Sigmoid colon (tissue), 7 donors: ENCODE data around the gene DAZAP2. TPM values are rescaled to one million over a fixed set of nuclear protein-coding genes. Genes with fewer than 3 reads are reported as not detected.

Experiments
- DNase-seq: peaks from one replicate; pipeline ENCODE4 v3.0.0-alpha.2; 2019
- H3K27ac ChIP-seq, 4 donors: fragments of 200-600 bp; sonication (generic); one replicate each; pipeline ENCODE4 v1.5.1; 2016 to 2019; ENCODE audit warnings: mild to moderate bottlenecking in 1 of 4
- H3K27me3 ChIP-seq, 3 donors: fragments of 200-600 bp; sonication (generic); one replicate each; pipeline ENCODE4 v1.5.1; 2019; ENCODE audit warnings: mild to moderate bottlenecking in 1 of 3
- H3K36me3 ChIP-seq, 4 donors: fragments of 200-600 bp; sonication (generic); one replicate each; pipeline ENCODE4 v1.5.1; 2016 to 2019
- H3K4me1 ChIP-seq, 4 donors: fragments of 200-600 bp; sonication (generic); one replicate each; pipeline ENCODE4 v1.5.1; 2017 to 2019
- H3K4me3 ChIP-seq, 4 donors: fragments of 200-600 bp; sonication (generic); one replicate each; pipeline ENCODE4 v1.5.1; 2017 to 2019; ENCODE audit warnings: mild to moderate bottlenecking in 2 of 4, moderate library complexity in 1 of 4
- H3K9me3 ChIP-seq, 4 donors: fragments of 200-600 bp in 3 of 4; sonication (generic) in 3 of 4; one replicate each; pipeline versions ENCODE4 v1.5.1 to v1.6.1; 2013 to 2019
- CTCF ChIP-seq, 4 experiments: fragments of 450-650 bp in 3 of 4; fragments of 200-600 bp in 1 of 4; IDR thresholded peaks; one replicate each; pipeline ENCODE4 v1.5.1; 2016 to 2019; ENCODE audit warnings: antibody characterized with exemption in 4 of 4, mild to moderate bottlenecking in 3 of 4, moderate library complexity in 2 of 4
- EP300 ChIP-seq, 4 donors: sonication (generic); formaldehyde crosslinking; IDR thresholded peaks; one replicate each; pipeline ENCODE4 v1.6.1; 2017; ENCODE audit warnings: antibody characterized with exemption in 4 of 4
- POLR2A ChIP-seq, 2 donors: fragments of 450-650 bp; IDR thresholded peaks; one replicate each; pipeline ENCODE4 v1.6.1; 2016; ENCODE audit warnings: antibody characterized with exemption in 2 of 2, mild to moderate bottlenecking in 2 of 2, moderate library complexity in 2 of 2
- POLR2AphosphoS5 ChIP-seq, 4 donors: sonication (generic); formaldehyde crosslinking; IDR thresholded peaks; one replicate each; pipeline ENCODE4 v1.6.1; 2017; ENCODE audit warnings: antibody characterized with exemption in 4 of 4
- WGBS, 2 donors: extraction: QIAGEN DNeasy Blood & Tissue Kit; methylation state at CpG; one replicate each; pipeline ENCODE4 v1.1.7; 2013; 5-methylcytosine and 5-hydroxymethylcytosine counted together
- intact Hi-C: fragments of 100-400 bp; cut with DNase I; formaldehyde crosslinking; loops from one replicate; pipeline ENCODE4 v1.15.1; 2023
- polyA plus RNA-seq, 3 donors: library from polyadenylated mRNA; stranded (reverse); fragments of 200-250 nt; gene quantifications; one replicate each; pipeline ENCODE4 v1.2.3, GENCODE V29; 2013
- total RNA-seq, 4 donors: library from RNA; depleted of rRNA; stranded (reverse); fragments of >200 nt; gene quantifications; one replicate each; pipeline ENCODE4 v1.1.0, GENCODE V29; 2016
- donor health status: healthy with polysubstance abuse.
- donor health status: Bipolar disorder and iron deficiency.
- donor health status: healthy.

DAZAP2 gene
- total and polyA plus RNA-seq, 7 donors, result 107 to 701 (median 265) TPM

- DNase-seq, result no peak
- TF ChIP-seq EP300 (IDR thresholded peaks at IDR 0.05) (no peak), CTCF (IDR thresholded peaks at IDR 0.05) (no peak), POLR2AphosphoS5 (IDR thresholded peaks at IDR 0.05) (no peak), POLR2A (IDR thresholded peaks at IDR 0.05) (no peak)
- Histone ChIP-seq H3K36me3 (peaks cover 0 to 27% (median 6%) of the 10 kb centered on the region in 4 donors), H3K9me3 (no peaks in the 10 kb centered on the region), H3K27me3 (no peaks in the 10 kb centered on the region), H3K4me3 (no peak overlapping the region), H3K27ac (no peak overlapping the region), H3K4me1 (no peaks in the 10 kb centered on the region)
- intact Hi-C loops, result no loop called here
- WGBS, 2 donors, result 90 to 91% methylated on average over 7 of the region's 7 CpGs
These were observed 30.5 kb upstream of the DAZAP2 start for GRCh38 chr12:51208016-51208660.

GRCh38 chr12:51209259-51209658 is 29.4 kb upstream of the DAZAP2 start:
- no peak overlapping the region for H3K27ac ChIP-seq
- H3K4me1 ChIP-seq, result no peaks in the 10 kb centered on the region
- no peak for DNase-seq
- intact Hi-C loops, result no loop called here
- no peak for TF ChIP-seq CTCF (IDR thresholded peaks at IDR 0.05)
- no peak for TF ChIP-seq POLR2AphosphoS5 (IDR thresholded peaks at IDR 0.05)
- no peaks in the 10 kb centered on the region for H3K9me3 ChIP-seq
- no peak overlapping the region for H3K4me3 ChIP-seq
- H3K36me3 ChIP-seq, result peaks cover 0 to 17% (median 4%) of the 10 kb centered on the region in 4 donors
- H3K27me3 ChIP-seq, result no peaks in the 10 kb centered on the region
- 92 to 97% methylated on average over 2 of the region's 2 CpGs for WGBS, 2 donors

- TF ChIP-seq EP300 (IDR thresholded peaks at IDR 0.05), result no peak
- TF ChIP-seq POLR2AphosphoS5 (IDR thresholded peaks at IDR 0.05), result no peak
- no peak for TF ChIP-seq POLR2A (IDR thresholded peaks at IDR 0.05)
- no peak for TF ChIP-seq CTCF (IDR thresholded peaks at IDR 0.05)
- intact Hi-C loops, result no loop called here
- no peak for DNase-seq
- 69 to 75% methylated on average over 2 of the region's 2 CpGs for WGBS, 2 donors
- H3K4me1 ChIP-seq, result peaks cover 0 to under 1% (median 0%) of the 10 kb centered on the region in 4 donors
- H3K27ac ChIP-seq, result no peak overlapping the region
- no peaks in the 10 kb centered on the region for H3K9me3 ChIP-seq
- H3K36me3 ChIP-seq, result peaks cover 0 to 17% (median 4%) of the 10 kb centered on the region in 4 donors
- H3K27me3 ChIP-seq, result no peaks in the 10 kb centered on the region
- no peak overlapping the region for H3K4me3 ChIP-seq
These were observed 27.8 kb upstream of the DAZAP2 start for GRCh38 chr12:51210690-51211395.

GRCh38 chr12:51214895-51215294 is 23.7 kb upstream of the DAZAP2 start:
- intact Hi-C loops, result loop anchor here (5.0 kb wide), 1 partner anchor 168 kb away; the partner anchor contains the start of gene LETMD1
- Histone ChIP-seq H3K4me1 (peaks cover 0 to 25% (median 16%) of the 10 kb centered on the region in 4 donors), H3K27ac (no peak overlapping the region), H3K27me3 (no peaks in the 10 kb centered on the region), H3K36me3 (peaks cover 0 to 6% (median 0%) of the 10 kb centered on the region in 4 donors), H3K9me3 (no peaks in the 10 kb centered on the region), H3K4me3 (no peak overlapping the region)
- WGBS, 2 donors, result 91 to 94% methylated on average over 5 of the region's 5 CpGs
- no peak for TF ChIP-seq EP300 (IDR thresholded peaks at IDR 0.05)
- TF ChIP-seq CTCF (IDR thresholded peaks at IDR 0.05), result no peak
- no peak for TF ChIP-seq POLR2AphosphoS5 (IDR thresholded peaks at IDR 0.05)
- no peak for TF ChIP-seq POLR2A (IDR thresholded peaks at IDR 0.05)
- no peak for DNase-seq
